GM21526 (cell line): ENCODE data around the gene FGD3.
"Not testable (repeated sequence)": the region's sequence is repeated elsewhere in the genome, so short reads cannot be mapped to it uniquely, and the experiment has no call there.

ENCODE experiments used
- ATAC-seq: cut with Tn5 transposase; IDR thresholded peaks from one replicate; pipeline ENCODE4 v1.9.1; 2021; ENCODE audit warnings: moderate library complexity; ENCODE audit not compliant: unreplicated experiment, low FRiP score

Gene FGD3

GRCh38 chr9:92974761-92975755 lies 27.7 kb downstream of the FGD3 start:
- no peak for ATAC-seq

- no peak for ATAC-seq
These were observed 29.1 kb downstream of the FGD3 start for GRCh38 chr9:92976431-92976830.

GRCh38 chr9:92977279-92977678 lies 30.0 kb downstream of the FGD3 start:
- ATAC-seq: no peak

GRCh38 chr9:92978345-92978875 lies 31.1 kb downstream of the FGD3 start:
- ATAC-seq: no peak

GRCh38 chr9:92979283-92980056 lies 32.1 kb downstream of the FGD3 start:
- ATAC-seq: no peak

- ATAC-seq: no peak
These were observed 32.9 kb downstream of the FGD3 start for GRCh38 chr9:92980085-92980745.

- no peak for ATAC-seq
These were observed 34.8 kb downstream of the FGD3 start for GRCh38 chr9:92982130-92982529.

GRCh38 chr9:92983984-92984589 lies 36.8 kb downstream of the FGD3 start:
- ATAC-seq: no peak

GRCh38 chr9:92984976-92985375 lies 37.7 kb downstream of the FGD3 start:
- ATAC-seq: no peak

- ATAC-seq: no peak
These were observed 39.1 kb downstream of the FGD3 start for GRCh38 chr9:92986176-92987119.

- ATAC-seq: no peak
These were observed 41.0 kb downstream of the FGD3 start for GRCh38 chr9:92988215-92988768.

GRCh38 chr9:92989561-92989960 lies 42.2 kb downstream of the FGD3 start:
- no peak for ATAC-seq

GRCh38 chr9:92990461-92990860 lies 43.1 kb downstream of the FGD3 start:
- ATAC-seq: no peak

GRCh38 chr9:92992549-92992948 lies 45.2 kb downstream of the FGD3 start:
- no peak for ATAC-seq

- not testable (repeated sequence) for ATAC-seq
These were observed 51.5 kb downstream of the FGD3 start for GRCh38 chr9:92998871-92999270.

GRCh38 chr9:93001031-93001430 lies 53.7 kb downstream of the FGD3 start:
- no peak for ATAC-seq

GRCh38 chr9:93002700-93003099 lies 55.4 kb downstream of the FGD3 start:
- no peak for ATAC-seq

GRCh38 chr9:93003552-93004407 lies 56.5 kb downstream of the FGD3 start:
- ATAC-seq: peak; percentile 68
